Skeletal muscle satellite cell (primary cell): ENCODE measurements around the gene SOX5.

ENCODE experiments used
- H3K27me3 ChIP-seq: 2 replicates; pipeline ENCODE4 v1.7.0; 2013; ENCODE audit warnings: low read length; ENCODE audit not compliant: control insufficient read depth, insufficient read depth
- H3K36me3 ChIP-seq: 2 replicates; pipeline ENCODE4 v1.7.0; 2013; ENCODE audit warnings: mild to moderate bottlenecking, control low read depth, low read length; ENCODE audit not compliant: insufficient read depth
- H3K4me1 ChIP-seq: 2 replicates; pipeline ENCODE4 v1.7.0; 2013; ENCODE audit warnings: low read length; ENCODE audit not compliant: control insufficient read depth, insufficient read depth
- H3K4me2 ChIP-seq: 2 replicates; pipeline ENCODE4 v1.7.0; 2013; ENCODE audit warnings: mild to moderate bottlenecking, low read length
- H3K4me3 ChIP-seq: 2 replicates; pipeline ENCODE4 v1.7.0; 2013; ENCODE audit warnings: low read length
- H3K9ac ChIP-seq: 2 replicates; pipeline ENCODE4 v1.7.0; 2013; ENCODE audit warnings: mild to moderate bottlenecking, low read depth, low read length, moderate library complexity
- H3K9me3 ChIP-seq: replicated peaks from 2 replicates; pipeline ENCODE4 v1.7.0; 2013; ENCODE audit warnings: mild to moderate bottlenecking, control low read depth, low read length

The SOX5 gene

GRCh38 chr12:23906329-23906728 is 43.1 kb downstream of the SOX5 start:
- no peaks in the 10 kb centered on the region for H3K27me3 ChIP-seq
- no peaks in the 10 kb centered on the region for H3K36me3 ChIP-seq
- H3K9me3 ChIP-seq, result no peaks in the 10 kb centered on the region
- H3K9ac ChIP-seq, result no peak overlapping the region
- H3K4me2 ChIP-seq, result no peak overlapping the region
- H3K4me1 ChIP-seq, result no peaks in the 10 kb centered on the region
- no peak overlapping the region for H3K4me3 ChIP-seq

- no peak overlapping the region for H3K4me3 ChIP-seq
- H3K36me3 ChIP-seq, result no peaks in the 10 kb centered on the region
- no peaks in the 10 kb centered on the region for H3K27me3 ChIP-seq
- H3K4me2 ChIP-seq, result no peak overlapping the region
- no peaks in the 10 kb centered on the region for H3K4me1 ChIP-seq
- no peaks in the 10 kb centered on the region for H3K9me3 ChIP-seq
- H3K9ac ChIP-seq, result no peak overlapping the region
These were observed 50.0 kb downstream of the SOX5 start for GRCh38 chr12:23899434-23899833.

DNA sequence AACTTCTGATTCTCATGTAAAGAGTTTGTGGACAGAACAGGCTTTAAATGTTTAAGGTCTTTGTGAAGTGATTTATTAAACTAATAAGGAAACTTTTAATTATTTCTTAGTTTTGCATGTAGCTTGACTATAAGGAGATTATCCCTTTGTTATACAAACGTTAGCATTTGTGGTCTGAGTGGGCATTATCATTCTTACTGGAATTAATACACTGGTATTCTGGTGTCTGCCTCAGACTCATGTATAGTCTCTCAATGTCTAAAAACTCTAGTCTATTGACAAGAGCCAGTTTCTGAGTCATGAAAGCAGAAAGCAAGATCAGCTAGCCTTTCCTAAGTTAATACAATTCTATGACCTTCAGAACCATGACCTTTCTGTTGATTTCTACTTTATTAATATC is 51.3 kb downstream of the SOX5 start:
- Histone ChIP-seq H3K9ac (no peak overlapping the region), H3K4me3 (no peak overlapping the region), H3K36me3 (no peaks in the 10 kb centered on the region), H3K4me1 (no peaks in the 10 kb centered on the region), H3K4me2 (no peak overlapping the region), H3K9me3 (no peaks in the 10 kb centered on the region), H3K27me3 (no peaks in the 10 kb centered on the region)

DNA sequence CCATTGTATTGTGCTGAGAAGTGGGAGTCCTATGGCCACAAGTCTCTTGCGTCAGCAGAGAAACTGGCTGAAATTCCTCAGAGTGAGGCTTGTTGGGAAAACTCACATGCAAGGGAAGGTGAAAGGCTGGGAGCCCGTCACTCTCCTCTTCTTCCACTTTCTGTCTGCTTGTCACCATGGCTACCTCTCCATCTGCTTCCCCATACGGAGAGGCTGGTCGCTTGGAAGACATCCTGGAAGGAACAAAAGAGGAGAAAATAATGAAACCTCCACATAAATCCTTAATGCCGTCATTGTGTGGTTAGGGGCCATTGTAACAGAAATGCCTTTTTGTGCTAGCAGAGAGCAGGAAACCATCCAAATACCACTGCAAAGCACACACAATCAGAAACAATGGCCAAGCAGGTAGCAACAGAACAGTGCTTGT is 53.7 kb downstream of the SOX5 start:
- H3K4me3 ChIP-seq, result no peak overlapping the region

DNA sequence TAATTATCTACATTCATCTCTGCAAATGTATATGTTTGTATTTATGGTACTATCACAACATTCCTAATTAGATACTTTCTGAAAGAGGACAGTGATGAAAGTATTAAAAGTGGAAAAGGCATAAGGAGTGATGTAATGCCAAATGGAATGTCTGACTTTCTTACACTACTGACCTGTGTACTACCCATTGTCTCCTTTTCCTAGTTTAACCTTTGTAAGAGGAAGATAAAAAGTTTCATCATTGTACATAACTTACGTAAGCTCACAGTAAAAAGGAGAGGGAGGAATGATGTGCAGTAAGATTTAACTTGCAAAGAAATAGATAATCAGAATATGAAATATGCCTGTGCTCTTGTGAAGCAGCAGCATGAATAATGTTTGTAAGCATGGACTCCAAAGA is 55.9 kb downstream of the SOX5 start:
- Histone ChIP-seq H3K4me1 (no peaks in the 10 kb centered on the region), H3K9ac (no peak overlapping the region), H3K4me2 (no peak overlapping the region), H3K9me3 (no peaks in the 10 kb centered on the region), H3K36me3 (no peaks in the 10 kb centered on the region), H3K4me3 (no peak overlapping the region), H3K27me3 (no peaks in the 10 kb centered on the region)

More for the DNA sequence above, 53.7 kb downstream of the SOX5 start:
- no peaks in the 10 kb centered on the region for H3K9me3 ChIP-seq
- no peak overlapping the region for H3K9ac ChIP-seq
- no peak overlapping the region for H3K4me2 ChIP-seq
- H3K36me3 ChIP-seq, result no peaks in the 10 kb centered on the region
- H3K4me1 ChIP-seq, result no peaks in the 10 kb centered on the region
- H3K27me3 ChIP-seq, result no peaks in the 10 kb centered on the region

DNA sequence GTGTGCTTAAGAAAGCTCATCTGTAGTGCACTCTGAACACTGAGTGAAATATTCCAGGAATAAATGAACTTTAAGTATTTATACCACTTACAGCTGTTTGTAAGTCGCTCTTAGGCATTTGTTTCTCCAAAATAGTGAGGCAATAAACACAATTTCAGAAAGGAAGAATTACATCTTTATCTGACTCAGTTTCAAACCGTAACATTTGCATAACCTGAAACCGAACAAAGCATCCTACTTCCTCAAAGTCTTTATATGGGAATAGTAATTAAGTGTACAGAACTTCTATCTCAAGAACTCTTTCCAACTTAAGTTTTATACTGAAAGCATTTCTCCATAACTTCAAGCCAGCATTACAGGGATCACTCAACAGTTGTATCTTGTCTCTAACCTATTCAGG is 58.4 kb downstream of the SOX5 start:
- no peak overlapping the region for H3K4me3 ChIP-seq
- no peaks in the 10 kb centered on the region for H3K9me3 ChIP-seq
- H3K36me3 ChIP-seq, result no peaks in the 10 kb centered on the region
- no peaks in the 10 kb centered on the region for H3K4me1 ChIP-seq
- no peak overlapping the region for H3K9ac ChIP-seq
- H3K4me2 ChIP-seq, result no peak overlapping the region
- no peaks in the 10 kb centered on the region for H3K27me3 ChIP-seq

GRCh38 chr12:23889069-23889440 is 60.4 kb downstream of the SOX5 start:
- no peak overlapping the region for H3K9ac ChIP-seq
- no peaks in the 10 kb centered on the region for H3K36me3 ChIP-seq
- H3K27me3 ChIP-seq, result no peaks in the 10 kb centered on the region
- H3K4me1 ChIP-seq, result no peaks in the 10 kb centered on the region
- no peaks in the 10 kb centered on the region for H3K9me3 ChIP-seq
- H3K4me2 ChIP-seq, result no peak overlapping the region
- no peak overlapping the region for H3K4me3 ChIP-seq

DNA sequence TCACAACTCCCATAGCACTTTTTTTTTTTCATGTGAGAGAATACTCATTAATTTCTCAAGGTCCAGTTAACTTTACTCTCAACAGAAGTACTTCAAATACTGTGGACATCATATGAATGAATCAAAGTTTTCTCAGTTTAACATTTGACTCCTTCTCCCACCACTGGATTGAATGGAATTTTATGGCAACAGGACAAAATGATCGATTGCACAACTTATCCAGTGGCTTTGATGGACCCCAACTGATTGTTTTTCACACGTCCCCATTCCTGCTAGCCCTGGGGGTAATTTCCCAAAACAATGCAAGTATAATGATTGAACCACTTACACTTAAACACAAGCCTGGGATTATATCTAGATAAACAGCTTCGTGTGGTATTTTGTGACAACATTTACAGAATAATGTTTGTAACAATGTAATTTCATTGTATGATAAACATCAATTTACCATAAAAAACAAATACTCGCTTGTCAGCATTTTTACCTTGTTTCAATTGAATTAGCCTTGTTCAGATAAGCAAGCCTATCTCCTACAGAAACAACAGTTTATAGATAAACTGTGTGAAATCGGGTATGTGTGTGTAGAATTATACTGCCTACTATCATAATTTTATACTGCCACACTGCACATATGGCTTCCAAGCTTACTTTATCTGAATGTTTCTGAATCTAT is 60.9 kb downstream of the SOX5 start:
- no peak overlapping the region for H3K9ac ChIP-seq
- no peak overlapping the region for H3K4me3 ChIP-seq
- H3K4me1 ChIP-seq, result no peaks in the 10 kb centered on the region
- H3K4me2 ChIP-seq, result no peak overlapping the region
- no peaks in the 10 kb centered on the region for H3K36me3 ChIP-seq
- no peaks in the 10 kb centered on the region for H3K9me3 ChIP-seq
- H3K27me3 ChIP-seq, result no peaks in the 10 kb centered on the region

DNA sequence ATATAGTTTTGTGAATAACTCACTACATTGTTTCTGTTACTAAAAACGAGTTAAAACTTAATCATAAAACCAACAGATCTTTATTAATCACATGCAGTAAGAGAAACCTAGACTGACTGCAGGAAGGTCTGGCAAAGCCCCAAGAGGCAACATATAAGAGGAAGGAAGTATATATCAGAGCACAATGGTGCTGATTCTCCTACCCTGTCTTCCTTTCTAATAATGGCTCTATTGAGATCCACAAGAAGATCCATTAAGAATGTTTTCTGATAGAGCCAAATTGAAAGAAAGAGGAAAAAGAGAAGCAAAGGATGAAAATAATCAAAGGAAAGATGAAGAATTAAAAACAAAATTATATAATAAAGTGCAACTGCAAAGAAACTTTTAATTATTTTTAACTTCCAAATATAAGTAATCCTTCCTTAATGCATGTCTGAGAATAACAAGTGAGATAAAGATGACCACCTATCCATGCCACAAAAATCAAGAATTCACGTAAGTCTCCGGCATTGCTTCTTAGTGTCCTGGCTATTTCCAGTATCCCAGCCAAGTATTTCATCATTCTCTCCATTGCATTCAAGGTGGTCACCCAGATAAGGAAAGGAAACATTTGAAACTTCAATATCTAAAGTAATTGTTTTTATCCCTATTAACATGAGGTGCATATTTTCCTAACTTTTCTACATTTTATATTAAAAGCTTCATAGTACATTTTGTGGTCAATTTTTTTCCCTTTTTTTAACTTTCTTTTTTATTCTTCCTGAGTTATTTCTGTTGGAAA is 62.2 kb downstream of the SOX5 start:
- Histone ChIP-seq H3K4me2 (no peak overlapping the region), H3K27me3 (no peaks in the 10 kb centered on the region), H3K4me1 (no peaks in the 10 kb centered on the region), H3K9me3 (no peaks in the 10 kb centered on the region), H3K36me3 (no peaks in the 10 kb centered on the region), H3K4me3 (no peak overlapping the region), H3K9ac (no peak overlapping the region)

- Histone ChIP-seq H3K4me1 (no peaks in the 10 kb centered on the region), H3K4me2 (no peak overlapping the region), H3K9me3 (no peaks in the 10 kb centered on the region), H3K27me3 (no peaks in the 10 kb centered on the region), H3K4me3 (no peak overlapping the region), H3K9ac (no peak overlapping the region), H3K36me3 (no peaks in the 10 kb centered on the region)
These were observed 64.1 kb downstream of the SOX5 start for GRCh38 chr12:23885394-23885793.

DNA sequence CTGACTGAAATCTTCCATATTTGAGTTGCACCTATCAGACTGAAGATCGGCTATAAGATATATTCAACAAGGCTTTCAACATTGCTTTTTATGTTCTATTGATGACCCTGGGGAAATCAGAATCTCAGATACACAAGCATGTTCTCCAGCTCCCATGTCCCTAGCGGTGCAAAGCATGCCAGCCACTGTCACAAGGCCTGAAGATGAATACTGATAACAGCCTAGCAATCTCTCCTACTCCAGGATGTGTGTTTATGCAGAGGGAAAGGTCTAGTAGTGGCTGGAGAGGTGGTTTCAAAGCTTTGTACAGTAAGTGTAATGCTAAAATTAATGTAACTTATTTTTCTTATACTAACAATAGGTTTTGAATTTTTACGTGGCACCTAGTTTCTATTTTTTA is 64.6 kb downstream of the SOX5 start:
- H3K4me2 ChIP-seq, result no peak overlapping the region

DNA sequence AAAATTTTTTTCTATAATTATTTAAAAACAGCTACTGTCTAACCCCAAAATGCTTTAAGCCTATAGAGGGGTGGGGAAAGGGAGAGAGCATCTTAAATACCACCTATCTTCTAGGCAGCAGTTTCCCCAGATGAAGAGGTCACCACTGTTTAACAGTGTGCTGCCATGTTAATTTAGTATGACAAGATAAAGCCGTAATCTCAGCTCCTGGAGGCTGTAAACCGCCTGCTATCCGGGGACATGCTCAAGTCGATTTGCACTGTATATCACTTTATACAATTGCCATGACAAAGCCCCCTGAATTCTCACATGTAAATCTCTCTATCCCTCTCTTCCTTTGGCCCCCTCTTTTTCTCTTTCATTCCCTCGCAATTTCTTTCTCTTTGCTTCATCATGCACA is 68.5 kb downstream of the SOX5 start:
- no peak overlapping the region for H3K9ac ChIP-seq
- no peaks in the 10 kb centered on the region for H3K27me3 ChIP-seq
- no peak overlapping the region for H3K4me2 ChIP-seq
- no peak overlapping the region for H3K4me3 ChIP-seq
- H3K4me1 ChIP-seq, result no peaks in the 10 kb centered on the region
- no peaks in the 10 kb centered on the region for H3K36me3 ChIP-seq
- no peaks in the 10 kb centered on the region for H3K9me3 ChIP-seq

More for the DNA sequence above, 64.6 kb downstream of the SOX5 start:
- no peak overlapping the region for H3K4me3 ChIP-seq
- H3K36me3 ChIP-seq, result no peaks in the 10 kb centered on the region
- H3K9ac ChIP-seq, result no peak overlapping the region
- H3K27me3 ChIP-seq, result no peaks in the 10 kb centered on the region
- no peaks in the 10 kb centered on the region for H3K4me1 ChIP-seq
- H3K9me3 ChIP-seq, result no peaks in the 10 kb centered on the region
